HepG2 (cell line): ENCODE data around the gene KRT13. TPM values are rescaled to one million over a fixed set of nuclear protein-coding genes. Genes with fewer than 3 reads are reported as not detected.

Experiments
- ARID4A ChIP-seq: sonication (generic); formaldehyde crosslinking; IDR thresholded peaks from 2 replicates; pipeline ENCODE4 v1.5.0; 2020; ENCODE audit warnings: mild to moderate bottlenecking, missing genetic modification reagents, borderline replicate concordance
- DPF2 ChIP-seq: sonication (generic); formaldehyde crosslinking; IDR thresholded peaks from 2 replicates; pipeline ENCODE4 v1.4.0; 2020; ENCODE audit warnings: mild to moderate bottlenecking, low read depth, missing genetic modification reagents, borderline replicate concordance
- ERF ChIP-seq: IDR thresholded peaks from 2 replicates; pipeline ENCODE4 v1.6.1; 2018; ENCODE audit warnings: missing biosample characterization, missing genetic modification reagents
- FLYWCH1 ChIP-seq: sonication (generic); formaldehyde crosslinking; IDR thresholded peaks from 2 replicates; pipeline ENCODE4 v1.8.1; 2023; ENCODE audit warnings: mild to moderate bottlenecking, missing genetic modification reagents
- GABPB1 ChIP-seq: IDR thresholded peaks from 2 replicates; pipeline ENCODE4 v1.6.1; 2016; ENCODE audit warnings: mild to moderate bottlenecking, missing genetic modification reagents, moderate library complexity, missing compliant biosample characterization
- HHEX ChIP-seq: IDR thresholded peaks from 2 replicates; pipeline ENCODE4 v1.6.1; 2016; ENCODE audit warnings: control low read depth
- KLF13 ChIP-seq: sonication (generic); formaldehyde crosslinking; IDR thresholded peaks from 2 replicates; pipeline ENCODE4 v1.4.0; 2020; ENCODE audit warnings: mild to moderate bottlenecking, missing genetic modification reagents
- NBN ChIP-seq: fragments of 450-650 bp; conservative IDR thresholded peaks from 2 replicates; pipeline ENCODE4 v1.6.1; 2017
- NONO ChIP-seq, 2 experiments: fragments of 450-650 bp in 1 of 2; sonication (generic) in 1 of 2; formaldehyde crosslinking in 1 of 2; IDR thresholded peaks in 1 of 2; conservative IDR thresholded peaks in 1 of 2; 2 replicates each; pipeline versions ENCODE4 v1.6.1 to v1.8.0; 2017 to 2022; ENCODE audit warnings: mild to moderate bottlenecking in 1 of 2, missing genetic modification reagents in 1 of 2, moderate library complexity in 1 of 2
- NR2C2 ChIP-seq: sonication (generic); formaldehyde crosslinking; IDR thresholded peaks from 2 replicates; pipeline ENCODE4 v1.4.0; 2020; ENCODE audit warnings: missing genetic modification reagents, mild to moderate bottlenecking, moderate library complexity, borderline replicate concordance
- PITX1 ChIP-seq: sonication (generic); formaldehyde crosslinking; IDR thresholded peaks from 2 replicates; pipeline ENCODE4 v1.5.1; 2020; ENCODE audit warnings: mild to moderate bottlenecking, missing genetic modification reagents
- RCOR2 ChIP-seq: IDR thresholded peaks from 2 replicates; pipeline ENCODE4 v1.6.1; 2016; ENCODE audit warnings: missing biosample characterization, missing genetic modification reagents
- YEATS4 ChIP-seq: sonication (generic); formaldehyde crosslinking; IDR thresholded peaks from 2 replicates; pipeline ENCODE4 v1.4.0; 2020; ENCODE audit warnings: missing genetic modification reagents, borderline replicate concordance
- ZNF234 ChIP-seq: sonication (generic); formaldehyde crosslinking; conservative IDR thresholded peaks from 2 replicates; pipeline ENCODE4 v1.5.1; 2020; ENCODE audit warnings: mild to moderate bottlenecking, missing genetic modification reagents
- ZNF510 ChIP-seq: sonication (generic); formaldehyde crosslinking; IDR thresholded peaks from 2 replicates; pipeline ENCODE4 v1.4.0; 2020; ENCODE audit warnings: low read depth, mild to moderate bottlenecking, missing genetic modification reagents
- ZNF687 ChIP-seq: sonication (generic); formaldehyde crosslinking; IDR thresholded peaks from 2 replicates; pipeline ENCODE4 v1.5.1; 2020; ENCODE audit warnings: mild to moderate bottlenecking, missing genetic modification reagents, moderate library complexity
- ZNF800 ChIP-seq: sonication (generic); formaldehyde crosslinking; IDR thresholded peaks from 2 replicates; pipeline ENCODE4 v1.4.0; 2020; ENCODE audit warnings: missing genetic modification reagents
- ZSCAN22 ChIP-seq: sonication (generic); formaldehyde crosslinking; IDR thresholded peaks from 2 replicates; pipeline ENCODE4 v1.4.0; 2020; ENCODE audit warnings: mild to moderate bottlenecking, missing genetic modification reagents
- polyA plus RNA-seq, 8 experiments: library from polyadenylated mRNA; depleted of rRNA in 3 of 8; stranded (reverse) in 7 of 8; unstranded in 1 of 8; fragments of >200 nt; fragmentation: Illumina TruSeq in 4 of 8; extraction: Trizol in 4 of 8; gene quantifications; 2 replicates each; pipeline versions ENCODE4 v1.2.1 to v1.2.3, GENCODE V29; 2011 to 2016; ENCODE audit warnings: low read depth in 4 of 8, missing spikeins in 1 of 8, mixed read lengths in 1 of 8; ENCODE audit not compliant: insufficient read depth in 1 of 8
- total RNA-seq, 5 experiments: library from RNA; depleted of rRNA; stranded (reverse); fragments of >200 nt; fragmentation: Illumina TruSeq; extraction: Trizol; gene quantifications; 2 replicates each; pipeline ENCODE4 v1.2.3, GENCODE V29; 2016; ENCODE audit warnings: low read depth in 1 of 5

The KRT13 gene
- total and polyA plus RNA-seq, 2 of the 13 experiments (the other 11 are each of a cell fraction or from before 2014, with no cell fraction given), result not detected

- no peak for TF ChIP-seq FLYWCH1 (CRISPR knock-in tag)
- peak; percentile 72 for TF ChIP-seq PITX1 (CRISPR knock-in tag)
- 0 out of 2 replicates have a peak, but pooled peaks have one; percentile 14 for TF ChIP-seq KLF13 (CRISPR knock-in tag)
- TF ChIP-seq YEATS4, result no peak
- TF ChIP-seq NR2C2 (CRISPR knock-in tag), result peak; percentile 36; the same call in 1 of the 2 replicates
- no peak for TF ChIP-seq HHEX
- TF ChIP-seq ZNF234, result 0 out of 2 replicates have a peak, but pooled peaks have one; percentile 70
- TF ChIP-seq NBN, result no peak
- TF ChIP-seq ERF (CRISPR knock-in tag), result peak; percentile 76; the same call in 1 of the 2 replicates
- TF ChIP-seq ZSCAN22 (CRISPR knock-in tag), result peak; percentile 89
- no peak; the same call in 1 of the 2 replicates for TF ChIP-seq ARID4A (CRISPR knock-in tag)
- TF ChIP-seq ZNF800 (CRISPR knock-in tag), result 0 out of 2 replicates have a peak, but pooled peaks have one; percentile 57
- TF ChIP-seq ZNF510 (CRISPR knock-in tag), result no peak; the same call in 1 of the 2 replicates
- TF ChIP-seq GABPB1, result peak; percentile 62
- TF ChIP-seq RCOR2, result peak; percentile 55; the same call in 1 of the 2 replicates
- peak; percentile 79 for TF ChIP-seq ZNF687 (CRISPR knock-in tag)
- TF ChIP-seq NONO (IDR thresholded peaks at IDR 0.05), result no peak
- peak; percentile 81 for TF ChIP-seq NONO (CRISPR knock-in tag; conservative IDR thresholded peaks at IDR 0.05)
- TF ChIP-seq DPF2 (CRISPR knock-in tag), result peak; percentile 42; the same call in 1 of the 2 replicates
These were observed 43.6 kb upstream of the KRT13 start (continued) for GRCh38 chr17:41548844-41549595.
